ENCODE results near the gene NAA38.

Gene NAA38

GRCh38 chr17:7818746-7819645, 38.4 kb downstream of the NAA38 start:
- DNase-seq, result no peak

- no peak for DNase-seq
Observed at GRCh38 chr17:7818026-7818425, 39.3 kb downstream of the NAA38 start.

- no peak for DNase-seq
Observed at GRCh38 chr17:7817643-7817964, 39.8 kb downstream of the NAA38 start.

GRCh38 chr17:7816926-7817642, 40.3 kb downstream of the NAA38 start:
- DNase-seq, result no peak

GRCh38 chr17:7814969-7815368, 42.4 kb downstream of the NAA38 start:
- no peak for DNase-seq

- peak; percentile 15 for DNase-seq
Observed at GRCh38 chr17:7811251-7811650, 46.1 kb downstream of the NAA38 start.

- DNase-seq, result peak; percentile 12
Observed at GRCh38 chr17:7809791-7810343, 47.5 kb downstream of the NAA38 start.

DNA sequence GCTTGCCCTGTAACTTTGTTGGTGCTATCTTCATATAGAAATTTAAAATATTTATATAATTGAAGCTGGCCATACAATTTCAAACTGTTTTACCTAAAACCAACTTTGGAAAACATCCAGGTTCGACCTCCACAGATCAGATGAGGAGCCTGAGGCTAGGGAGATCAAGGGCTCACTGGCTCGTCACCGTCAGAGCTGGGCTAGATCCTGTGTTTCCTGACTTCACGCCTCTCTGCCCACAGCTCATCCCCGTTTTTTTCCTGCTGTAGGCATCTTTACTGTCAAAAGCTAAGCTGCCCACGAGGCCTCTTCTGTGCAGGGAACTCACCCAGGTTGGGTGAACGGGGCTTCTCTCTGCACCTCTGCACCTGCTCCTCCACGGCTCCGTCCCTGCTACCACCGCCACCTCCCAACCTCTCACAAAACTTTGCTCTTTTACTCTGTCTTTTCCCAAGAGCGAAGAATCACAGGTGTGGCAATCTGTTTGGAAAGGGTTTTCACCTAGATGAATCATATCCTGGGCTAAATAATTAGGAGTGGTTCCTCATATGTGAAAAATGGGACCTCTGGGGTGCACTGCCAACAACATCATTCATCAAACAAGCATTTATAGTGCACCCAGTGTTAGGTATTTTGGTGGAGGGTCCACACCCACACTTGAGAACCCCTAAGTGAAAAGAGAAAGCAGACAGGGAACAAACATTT, 48.1 kb downstream of the NAA38 start:
- DNase-seq, result no peak

- DNase-seq, result no peak
Observed at GRCh38 chr17:7807206-7807605, 50.2 kb downstream of the NAA38 start.
